Ishikawa (cell line): ENCODE data around the gene MYORG.

Experiments
- TAF1 ChIP-seq: IDR thresholded peaks from 2 replicates; pipeline ENCODE4 v1.6.1; 2012; ENCODE audit warnings: low read depth, mild to moderate bottlenecking
- TF ChIP-seq, protein P1 (sequence below): IDR thresholded peaks from 2 replicates; pipeline ENCODE4 v1.6.1; 2012; ENCODE audit warnings: low read depth, mild to moderate bottlenecking

DNA sequence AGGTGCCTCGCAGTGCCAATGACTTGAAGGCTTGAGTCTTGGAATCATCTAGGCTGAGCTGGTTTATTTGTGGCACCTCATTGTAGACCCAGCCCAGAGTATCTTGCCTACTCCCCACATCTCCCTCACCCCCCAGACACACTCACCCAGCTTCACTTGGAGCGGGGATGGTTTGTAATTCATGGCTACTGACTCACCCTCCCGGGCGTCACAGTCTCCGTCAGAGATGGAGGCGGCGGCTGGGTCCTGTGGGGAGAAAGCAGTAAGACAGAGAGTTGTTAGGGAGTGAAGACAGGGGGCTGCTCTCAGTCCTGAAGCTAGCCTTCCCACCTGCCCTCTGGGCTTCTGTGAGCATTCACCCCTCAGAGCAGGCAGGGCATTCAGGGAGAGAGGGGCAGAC lies 29.0 kb upstream of the MYORG start:
- TF ChIP-seq, protein P1, sequence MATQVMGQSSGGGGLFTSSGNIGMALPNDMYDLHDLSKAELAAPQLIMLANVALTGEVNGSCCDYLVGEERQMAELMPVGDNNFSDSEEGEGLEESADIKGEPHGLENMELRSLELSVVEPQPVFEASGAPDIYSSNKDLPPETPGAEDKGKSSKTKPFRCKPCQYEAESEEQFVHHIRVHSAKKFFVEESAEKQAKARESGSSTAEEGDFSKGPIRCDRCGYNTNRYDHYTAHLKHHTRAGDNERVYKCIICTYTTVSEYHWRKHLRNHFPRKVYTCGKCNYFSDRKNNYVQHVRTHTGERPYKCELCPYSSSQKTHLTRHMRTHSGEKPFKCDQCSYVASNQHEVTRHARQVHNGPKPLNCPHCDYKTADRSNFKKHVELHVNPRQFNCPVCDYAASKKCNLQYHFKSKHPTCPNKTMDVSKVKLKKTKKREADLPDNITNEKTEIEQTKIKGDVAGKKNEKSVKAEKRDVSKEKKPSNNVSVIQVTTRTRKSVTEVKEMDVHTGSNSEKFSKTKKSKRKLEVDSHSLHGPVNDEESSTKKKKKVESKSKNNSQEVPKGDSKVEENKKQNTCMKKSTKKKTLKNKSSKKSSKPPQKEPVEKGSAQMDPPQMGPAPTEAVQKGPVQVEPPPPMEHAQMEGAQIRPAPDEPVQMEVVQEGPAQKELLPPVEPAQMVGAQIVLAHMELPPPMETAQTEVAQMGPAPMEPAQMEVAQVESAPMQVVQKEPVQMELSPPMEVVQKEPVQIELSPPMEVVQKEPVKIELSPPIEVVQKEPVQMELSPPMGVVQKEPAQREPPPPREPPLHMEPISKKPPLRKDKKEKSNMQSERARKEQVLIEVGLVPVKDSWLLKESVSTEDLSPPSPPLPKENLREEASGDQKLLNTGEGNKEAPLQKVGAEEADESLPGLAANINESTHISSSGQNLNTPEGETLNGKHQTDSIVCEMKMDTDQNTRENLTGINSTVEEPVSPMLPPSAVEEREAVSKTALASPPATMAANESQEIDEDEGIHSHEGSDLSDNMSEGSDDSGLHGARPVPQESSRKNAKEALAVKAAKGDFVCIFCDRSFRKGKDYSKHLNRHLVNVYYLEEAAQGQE, result no peak
- TF ChIP-seq TAF1, result no peak
